K562 (cell line): Measurements from ENCODE around the gene LSS. TPM values are rescaled to one million over a fixed set of nuclear protein-coding genes. Genes with fewer than 3 reads are reported as not detected.
"Not testable (repeated sequence)": the region's sequence is repeated elsewhere in the genome, so short reads cannot be mapped to it uniquely, and the experiment has no call there.

Experiments
- ATAC-seq: fragments of 200-7000 bp; cut with Tn5 transposase; 3 replicates; pipeline ENCODE4 v1.9.1; 2020; ENCODE audit warnings: moderate library complexity
- BruUV-seq: library from RNA; stranded (reverse); fragments of 400-500 nt; replicated peaks from 2 replicates; lab custom pipeline; 2021; lab: Mats Ljungman, UMichigan
- CTCF ChIA-PET: fragments of 300-600 bp; formaldehyde crosslinking; extraction: SDS; loops from one replicate; lab custom pipeline; 2021; ENCODE audit warnings: low intra/inter-chr PET ratio; lab: Yijun Ruan, JAX
- POLR2A ChIA-PET: fragments of 300-600, 350-650 bp; sonication (Branson Sonifier 250); formaldehyde crosslinking; extraction: SDS; loops from one replicate; lab custom pipeline; 2021; ENCODE audit warnings: antibody characterized with exemption, inconsistent platforms; lab: Yijun Ruan, JAX
- DNase-seq, 4 experiments: peaks; one replicate each; pipeline versions ENCODE4 v3.0.0 to v3.0.0-alpha.2; 2011 to 2018; ENCODE audit warnings: low spot score in 3 of 4, mixed read lengths in 3 of 4; ENCODE audit errors: extremely low read depth in 1 of 4
- FAIRE-seq: peaks from 2 replicates; lab custom pipeline; 2011; peaks lifted over from hg19 to GRCh38; lab: Jason Lieb, UNC
- H2AFZ ChIP-seq: 2 replicates; pipeline ENCODE4 v1.6.0; 2011; ENCODE audit warnings: low read depth, low read length, control low read depth, inconsistent platforms
- H3K27ac ChIP-seq: fragments of 200-600 bp; 3 replicates; pipeline ENCODE4 v1.8.0; 2011; ENCODE audit warnings: low read depth, mild to moderate bottlenecking, control low read depth, inconsistent platforms, low read length, moderate library complexity, mixed read lengths; ENCODE audit errors: extremely low read depth
- H3K27me3 ChIP-seq, 2 experiments: fragments of 300-600 bp in 1 of 2; 2 replicates in 1 of 2; 3 replicates in 1 of 2; pipeline versions ENCODE4 v1.6.0 to v1.8.0; 2011; ENCODE audit warnings: inconsistent platforms in 2 of 2, low read length in 2 of 2, mild to moderate bottlenecking in 1 of 2, mixed read lengths in 1 of 2, moderate library complexity in 1 of 2; ENCODE audit not compliant: control insufficient read depth in 2 of 2, insufficient read depth in 2 of 2
- H3K36me3 ChIP-seq: fragments of 300-600 bp; 3 replicates; pipeline ENCODE4 v1.8.0; 2011; ENCODE audit warnings: mild to moderate bottlenecking, low read length, inconsistent platforms; ENCODE audit not compliant: control insufficient read depth, insufficient read depth
- H3K4me1 ChIP-seq, 2 experiments: fragments of 200-600 bp in 1 of 2; replicated peaks in 1 of 2; 2 replicates in 1 of 2; 3 replicates in 1 of 2; pipeline versions ENCODE4 v1.5.1 to v1.8.0; 2011; ENCODE audit warnings: inconsistent platforms in 2 of 2, low read length in 2 of 2, mild to moderate bottlenecking in 1 of 2, mixed read lengths in 1 of 2, moderate library complexity in 1 of 2; ENCODE audit not compliant: control insufficient read depth in 2 of 2, insufficient read depth in 2 of 2
- H3K4me2 ChIP-seq: 2 replicates; pipeline ENCODE4 v1.6.1; 2011; ENCODE audit warnings: low read length, control low read depth, inconsistent platforms, mixed read lengths; ENCODE audit not compliant: insufficient read depth
- H3K4me3 ChIP-seq: fragments of 200-600 bp; sonication (generic), shearing (Covaris generic); 2 replicates; pipeline ENCODE4 v1.5.1; 2016; ENCODE audit warnings: control low read depth, inconsistent platforms
- H3K79me2 ChIP-seq: fragments of 200-600 bp; 3 replicates; pipeline ENCODE4 v1.8.0; 2011; ENCODE audit warnings: low read length, inconsistent platforms; ENCODE audit not compliant: control insufficient read depth, insufficient read depth
- H3K9ac ChIP-seq, 2 experiments: 2 replicates each; pipeline versions ENCODE4 v1.6.0 to v1.6.1; 2011; ENCODE audit warnings: low read depth in 2 of 2, low read length in 2 of 2, control low read depth in 1 of 2, inconsistent platforms in 1 of 2, mild to moderate bottlenecking in 1 of 2, mixed read lengths in 1 of 2; ENCODE audit not compliant: insufficient read depth in 1 of 2
- H3K9me1 ChIP-seq: one replicate; pipeline ENCODE4 v1.6.0; 2011; ENCODE audit warnings: inconsistent platforms, mild to moderate bottlenecking, low read length, moderate library complexity; ENCODE audit not compliant: control insufficient read depth, insufficient read depth
- H3K9me3 ChIP-seq: replicated peaks from 2 replicates; pipeline ENCODE4 v1.5.1; 2011; ENCODE audit warnings: low read depth, low read length, inconsistent platforms; ENCODE audit not compliant: control insufficient read depth, insufficient read depth
- H4K20me1 ChIP-seq: replicated peaks from 2 replicates; pipeline ENCODE4 v1.6.1; 2011; ENCODE audit warnings: low read length, inconsistent platforms, mixed read lengths; ENCODE audit not compliant: control insufficient read depth, insufficient read depth
- CHD4 ChIP-seq: fragments of 200-600 bp; sonication (generic); IDR thresholded peaks from 3 replicates; pipeline ENCODE4 v1.6.1; 2012; ENCODE audit warnings: low read depth, mild to moderate bottlenecking, mixed read lengths, low read length, inconsistent platforms; ENCODE audit not compliant: insufficient read depth, insufficient replicate concordance, poor library complexity, severe bottlenecking
- DMBX1 ChIP-seq: fragments of 250-450 bp; sonication (Bioruptor Pico); IDR thresholded peaks from 2 replicates; pipeline ENCODE4 v1.8.0; 2022; ENCODE audit warnings: inconsistent platforms, mild to moderate bottlenecking, moderate library complexity, borderline replicate concordance
- ELF2 ChIP-seq: fragments of 250-450 bp; sonication (Bioruptor Pico); IDR thresholded peaks from 2 replicates; pipeline ENCODE4 v1.5.0; 2021; ENCODE audit warnings: mild to moderate bottlenecking
- ERF ChIP-seq: fragments of 450-650 bp; formaldehyde crosslinking; IDR thresholded peaks from 2 replicates; pipeline ENCODE4 v1.4.0; 2020; ENCODE audit warnings: mild to moderate bottlenecking, mixed read lengths
- FOXA1 ChIP-seq: fragments of 450-650 bp; IDR thresholded peaks from 2 replicates; pipeline ENCODE4 v1.6.1; 2016; ENCODE audit warnings: mild to moderate bottlenecking, borderline replicate concordance
- FOXO4 ChIP-seq: fragments of 450-650 bp; formaldehyde crosslinking; IDR thresholded peaks from 2 replicates; pipeline ENCODE4 v1.4.0; 2020; ENCODE audit warnings: mild to moderate bottlenecking, moderate library complexity
- FUS ChIP-seq: fragments of 200-400 bp; formaldehyde crosslinking; optimal IDR thresholded peaks from 2 replicates; pipeline ENCODE3; 2017; ENCODE audit warnings: low read depth, low read length
- PHF21A ChIP-seq: fragments of 450-650 bp; IDR thresholded peaks from 2 replicates; pipeline ENCODE4 v1.6.1; 2017; ENCODE audit warnings: low read depth, borderline replicate concordance
- RUNX1 ChIP-seq: sonication (generic); IDR thresholded peaks from 2 replicates; pipeline ENCODE4 v1.6.1; 2016; ENCODE audit warnings: antibody characterized with exemption, low read depth
- U2AF2 ChIP-seq: fragments of 200-400 bp; formaldehyde crosslinking; optimal IDR thresholded peaks from 2 replicates; pipeline ENCODE3; 2017; ENCODE audit warnings: low read depth, mild to moderate bottlenecking, low read length
- XRCC3 ChIP-seq: fragments of 450-650 bp; IDR thresholded peaks from 2 replicates; pipeline ENCODE4 v1.6.1; 2017; ENCODE audit warnings: mild to moderate bottlenecking, moderate library complexity
- ZFP1 ChIP-seq: fragments of 450-650 bp; formaldehyde crosslinking; IDR thresholded peaks from 2 replicates; pipeline ENCODE4 v1.4.0; 2020; ENCODE audit warnings: mild to moderate bottlenecking, mixed read lengths
- ZNF217 ChIP-seq: sonication (generic); formaldehyde crosslinking; IDR thresholded peaks from 2 replicates; pipeline ENCODE4 v1.8.0; 2022; ENCODE audit warnings: mild to moderate bottlenecking, missing genetic modification reagents
- ZNF280B ChIP-seq: fragments of 250-450 bp; sonication (Bioruptor Pico); IDR thresholded peaks from 2 replicates; pipeline ENCODE4 v1.5.1; 2021; ENCODE audit warnings: mild to moderate bottlenecking
- ZNF354B ChIP-seq: fragments of 250-450 bp; sonication (Bioruptor Pico); IDR thresholded peaks from 2 replicates; pipeline ENCODE4 v1.4.0; 2020
- WGBS: fragments of 100-300 bp; shearing (Covaris generic); methylation state at CpG from one replicate; pipeline ENCODE4 v1.1.6; 2016; ENCODE audit warnings: low coverage, mixed read lengths; ENCODE audit not compliant: insufficient coverage; ENCODE audit errors: missing lambda C conversion rate; 5-methylcytosine and 5-hydroxymethylcytosine counted together
- in situ Hi-C: fragments of 300-500 bp; cut with MboI; formaldehyde crosslinking; loops from 4 replicates; pipeline ENCODE4 v1.15.0; 2018; ENCODE audit warnings: inconsistent platforms, mixed read lengths
- intact Hi-C: fragments of 100-400 bp; cut with micrococcal nuclease; formaldehyde crosslinking; loops from 2 replicates; pipeline ENCODE4 v1.14.2; 2022
- polyA plus RNA-seq, 8 experiments: library from polyadenylated mRNA; depleted of rRNA in 4 of 8; stranded (reverse) in 5 of 8; unstranded in 3 of 8; fragments of >200 nt; fragmentation: Nextera tagmentation in 2 of 8; fragmentation: Illumina TruSeq in 1 of 8; extraction: Ambion mirVana in 2 of 8; extraction: Trizol in 1 of 8; gene quantifications; 2 replicates each; pipeline versions ENCODE4 v1.2.1 to v1.2.3, GENCODE V29; 2011 to 2014; ENCODE audit warnings: inconsistent platforms in 1 of 8, missing spikeins in 1 of 8
- total RNA-seq, 7 experiments: library from RNA; depleted of rRNA in 6 of 7; stranded (reverse); fragments of >200 nt in 6 of 7; fragmentation: Illumina TruSeq in 2 of 7; extraction: Trizol in 2 of 7; gene quantifications; 2 replicates each; pipeline versions ENCODE4 v1.2.1 to v1.2.3, GENCODE V29; 2011 to 2021; ENCODE audit warnings: low replicate concordance in 1 of 7

LSS gene
- total and polyA plus RNA-seq, 9 of the 15 experiments (the other 6 are each of a cell fraction or from before 2014, with no cell fraction given) = 2.2 to 89.5 (median 37.4) TPM

DNA sequence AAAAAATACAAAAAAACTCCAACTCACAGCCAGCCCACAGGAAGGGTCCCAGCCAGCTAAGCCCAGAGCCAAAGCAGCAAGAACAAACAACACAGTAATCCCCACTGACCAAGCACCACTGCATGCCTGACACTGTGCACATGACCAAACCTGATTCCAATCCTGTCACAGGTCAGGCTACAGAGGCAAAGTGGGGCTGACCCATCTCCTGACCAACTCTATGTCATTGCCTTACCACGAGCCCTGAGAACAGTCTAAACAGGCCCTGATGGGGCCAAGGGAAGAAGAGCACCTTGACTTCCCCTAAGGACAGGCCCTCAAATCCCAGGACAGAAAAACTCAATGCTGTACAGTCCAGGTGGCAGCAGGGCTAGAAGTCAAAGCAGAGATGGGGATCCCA is 2.4 kb downstream of the LSS start:
- peak overlapping the region; percentile 90 for H3K4me2 ChIP-seq
- CTCF ChIA-PET = interaction anchor here (0.7 kb wide), 1 partner anchor 264 kb away, joined by 5 read pairs; no protein-coding TSS in a partner anchor
- WGBS = 50% methylated on average over 1 of the region's 1 CpG

DNA sequence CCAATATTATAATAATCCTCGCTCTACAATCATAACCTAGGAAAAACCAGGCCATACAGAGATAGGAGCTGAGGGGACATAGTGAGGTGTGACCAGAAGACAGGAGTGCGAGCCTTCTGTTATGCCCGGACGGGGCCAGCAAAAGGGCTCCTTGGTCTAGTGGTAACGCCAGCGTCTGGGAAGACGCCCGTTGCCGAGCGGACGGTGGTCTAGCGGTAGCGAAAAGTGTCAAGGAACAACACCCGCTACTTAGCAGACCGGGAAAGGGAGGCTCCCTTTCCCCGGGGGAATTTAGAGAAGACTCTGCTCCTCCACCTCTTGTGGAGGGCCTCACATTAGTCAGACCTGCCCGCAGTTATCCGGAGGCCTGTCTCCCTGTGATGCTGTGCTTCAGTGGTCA is 4.9 kb downstream of the LSS start:
- H3K9ac ChIP-seq, in situ Hi-C loops, POLR2A ChIA-PET, ATAC-seq, H3K9me1 ChIP-seq, H3K4me3 ChIP-seq, H3K9me3 ChIP-seq, DNase-seq, H2AFZ ChIP-seq, BruUV-seq, FAIRE-seq, CTCF ChIA-PET, H3K27ac ChIP-seq, H3K4me2 ChIP-seq, H3K27me3 ChIP-seq: not testable (repeated sequence)
- 97% methylated on average over 17 of the region's 18 CpGs for WGBS
- intact Hi-C loops = loop anchor here (10.0 kb wide), 2 partner anchors 181 to 231 kb away; partner anchors contain the start of gene DIP2A
- Histone ChIP-seq H3K79me2 (peaks cover 64% of the 10 kb centered on the region), H4K20me1 (peaks cover 13% of the 10 kb centered on the region; the same call in 1 of the 2 replicates), H3K36me3 (peaks cover 66% of the 10 kb centered on the region; the same call in 2 of the 3 replicates), H3K4me1 (peaks cover 20 to 26% of the 10 kb centered on the region in 2 experiments; a peak in 4 of 5 replicates)

More for the DNA sequence above, 2.4 kb downstream of the LSS start:
- Histone ChIP-seq H3K4me1 (peaks cover 34 to 38% of the 10 kb centered on the region in 2 experiments; a peak in 4 of 5 replicates), H3K79me2 (peaks cover 83% of the 10 kb centered on the region), H3K36me3 (peaks cover 56% of the 10 kb centered on the region), H3K9me1 (peaks cover 5% of the 10 kb centered on the region), H3K9me3 (no peaks in the 10 kb centered on the region), H3K27ac (peak overlapping the region; percentile 11; the same call in 2 of the 3 replicates), H3K4me3 (peak overlapping the region; percentile 87), H3K9ac (peak overlapping the region in 1 of 2 experiments; percentile 26; a peak in 1 of 4 replicates), H3K27me3 (no peaks in the 10 kb centered on the region), H4K20me1 (peaks cover 9% of the 10 kb centered on the region; the same call in 1 of the 2 replicates), H2AFZ (no peak overlapping the region)
- intact Hi-C loops = loop anchor here (5.0 to 10.0 kb wide), 4 partner anchors 39 to 229 kb away; partner anchors contain the start of gene DIP2A
- DNase-seq (peak in 1 of 4 experiments; percentile 41), FAIRE-seq (peak; percentile 67), ATAC-seq (0 out of 3 replicates have a peak, but pooled peaks have one; percentile 2)
- POLR2A ChIA-PET = no interaction called here
- no TSS peak for BruUV-seq
- in situ Hi-C loops = no loop called here
- no peak for TF ChIP-seq FOXA1
- TF ChIP-seq ERF = no peak
- TF ChIP-seq CHD4 = no peak
- TF ChIP-seq XRCC3 = no peak
- TF ChIP-seq ZNF280B (CRISPR knock-in tag) = no peak
- no peak for TF ChIP-seq U2AF2
- TF ChIP-seq ZNF217 (CRISPR knock-in tag) = no peak
- no peak for TF ChIP-seq ELF2
- no peak for TF ChIP-seq FOXO4 (CRISPR knock-in tag)
- no peak for TF ChIP-seq DMBX1
- no peak for TF ChIP-seq PHF21A
- TF ChIP-seq ZNF354B (CRISPR knock-in tag) = no peak
- TF ChIP-seq RUNX1 = no peak
- TF ChIP-seq FUS = no peak
- no peak for TF ChIP-seq ZFP1 (CRISPR knock-in tag)
